H9 (cell line): ENCODE results near the gene OR2H2. TPM values are rescaled to one million over a fixed set of nuclear protein-coding genes. Genes with fewer than 3 reads are reported as not detected.

Source experiments
- DNase-seq: peaks from one replicate; pipeline ENCODE4 v3.0.0-alpha.2; 2017
- H2AFZ ChIP-seq: one replicate; pipeline ENCODE4 v1.6.1; 2013; ENCODE audit warnings: mild to moderate bottlenecking, low read length, control low read depth, moderate library complexity
- H2AK5ac ChIP-seq: 2 replicates; pipeline ENCODE4 v1.6.1; 2013; ENCODE audit warnings: low read length, control low read depth, mixed read lengths; ENCODE audit not compliant: insufficient read length
- H2BK120ac ChIP-seq: one replicate; pipeline ENCODE4 v1.6.1; 2013; ENCODE audit warnings: low read depth, mild to moderate bottlenecking, low read length, control low read depth, inconsistent platforms; ENCODE audit not compliant: poor library complexity, severe bottlenecking
- H2BK12ac ChIP-seq: 2 replicates; pipeline ENCODE4 v1.6.1; 2013; ENCODE audit warnings: low read length, control low read depth, mixed read lengths, low read depth; ENCODE audit not compliant: insufficient read length
- H2BK15ac ChIP-seq: 2 replicates; pipeline ENCODE4 v1.6.1; 2013; ENCODE audit warnings: low read depth, low read length, control low read depth
- H2BK20ac ChIP-seq: one replicate; pipeline ENCODE4 v1.6.1; 2013; ENCODE audit warnings: low read depth, mild to moderate bottlenecking, low read length, control low read depth, inconsistent platforms; ENCODE audit not compliant: poor library complexity, severe bottlenecking
- H2BK5ac ChIP-seq: 2 replicates; pipeline ENCODE4 v1.6.1; 2013; ENCODE audit warnings: low read length, control low read depth, mixed read lengths; ENCODE audit not compliant: insufficient read length
- H3K14ac ChIP-seq: 2 replicates; pipeline ENCODE4 v1.6.1; 2013; ENCODE audit warnings: low read length, control low read depth; ENCODE audit not compliant: insufficient read depth
- H3K18ac ChIP-seq: 2 replicates; pipeline ENCODE4 v1.6.1; 2013; ENCODE audit warnings: low read depth, mild to moderate bottlenecking, mixed read lengths, low read length, control low read depth; ENCODE audit not compliant: insufficient read length
- H3K23ac ChIP-seq: 2 replicates; pipeline ENCODE4 v1.6.1; 2013; ENCODE audit warnings: low read length, control low read depth, mixed read lengths, low read depth; ENCODE audit not compliant: insufficient read length
- H3K23me2 ChIP-seq: 2 replicates; pipeline ENCODE4 v1.6.1; 2013; ENCODE audit warnings: low read depth, mild to moderate bottlenecking, mixed read lengths, low read length, control low read depth; ENCODE audit not compliant: insufficient read length, poor library complexity, severe bottlenecking
- H3K27ac ChIP-seq: 2 replicates; pipeline ENCODE4 v1.5.1; 2013; ENCODE audit warnings: low read length, control low read depth, mixed read lengths, low read depth; ENCODE audit not compliant: insufficient read length
- H3K27me3 ChIP-seq: 2 replicates; pipeline ENCODE4 v1.6.1; 2013; ENCODE audit warnings: low read length, control low read depth, inconsistent platforms; ENCODE audit not compliant: insufficient read depth
- H3K4ac ChIP-seq: 2 replicates; pipeline ENCODE4 v1.6.1; 2013; ENCODE audit warnings: low read depth, mild to moderate bottlenecking, control low read depth, inconsistent platforms, low read length, moderate library complexity
- H3K4me1 ChIP-seq: 2 replicates; pipeline ENCODE4 v1.6.1; 2013; ENCODE audit warnings: low read length, control low read depth, inconsistent platforms; ENCODE audit not compliant: insufficient read depth
- H3K4me2 ChIP-seq: 2 replicates; pipeline ENCODE4 v1.6.1; 2013; ENCODE audit warnings: low read length, control low read depth, mixed read lengths; ENCODE audit not compliant: insufficient read length, insufficient read depth
- H3K56ac ChIP-seq: 2 replicates; pipeline ENCODE4 v1.6.1; 2013; ENCODE audit warnings: low read depth, mild to moderate bottlenecking, mixed read lengths, low read length, control low read depth; ENCODE audit not compliant: insufficient read length
- H3K79me1 ChIP-seq: 2 replicates; pipeline ENCODE4 v1.6.1; 2013; ENCODE audit warnings: low read depth, mild to moderate bottlenecking, moderate library complexity, low read length, control low read depth, inconsistent platforms; ENCODE audit not compliant: insufficient read depth, poor library complexity, severe bottlenecking
- H3K79me2 ChIP-seq: 2 replicates; pipeline ENCODE4 v1.6.1; 2013; ENCODE audit warnings: low read length, control low read depth, inconsistent platforms; ENCODE audit not compliant: insufficient read depth
- H3K9ac ChIP-seq: 2 replicates; pipeline ENCODE4 v1.6.1; 2013; ENCODE audit warnings: low read length, control low read depth, mixed read lengths; ENCODE audit not compliant: insufficient read length; ENCODE audit errors: extremely low read depth
- H3K9me3 ChIP-seq: one replicate; pipeline ENCODE4 v1.6.1; 2013; ENCODE audit warnings: low read depth, low read length, inconsistent platforms; ENCODE audit not compliant: control insufficient read depth
- H3T11ph ChIP-seq: one replicate; pipeline ENCODE4 v1.6.1; 2013; ENCODE audit warnings: mild to moderate bottlenecking, low read length, control low read depth, inconsistent platforms
- H4K20me1 ChIP-seq: one replicate; pipeline ENCODE4 v1.6.1; 2013; ENCODE audit not compliant: control insufficient read depth, insufficient read length, insufficient read depth
- H4K5ac ChIP-seq: 2 replicates; pipeline ENCODE4 v1.6.1; 2013; ENCODE audit warnings: low read depth, mild to moderate bottlenecking, mixed read lengths, low read length, control low read depth; ENCODE audit not compliant: insufficient read length
- H4K8ac ChIP-seq: replicated peaks from 2 replicates; pipeline ENCODE4 v1.6.1; 2013; ENCODE audit warnings: low read length, control low read depth, mixed read lengths, low read depth; ENCODE audit not compliant: insufficient read length
- H4K91ac ChIP-seq: 2 replicates; pipeline ENCODE4 v1.6.1; 2013; ENCODE audit warnings: low read depth, mild to moderate bottlenecking, moderate library complexity, mixed read lengths, low read length, control low read depth; ENCODE audit not compliant: insufficient read length
- H3K27ac Mint-ChIP-seq, 3 experiments: 2 replicates in 2 of 3; 3 replicates in 1 of 3; pipeline ENCODE4 v1.8.0; 2020 to 2021; ENCODE audit warnings: mixed read lengths in 3 of 3, mild to moderate bottlenecking in 1 of 3, moderate library complexity in 1 of 3
- H3K27me3 Mint-ChIP-seq: 2 replicates; pipeline ENCODE4 v1.8.0; 2021; ENCODE audit warnings: low read depth, mild to moderate bottlenecking, moderate library complexity, mixed read lengths
- H3K36me3 Mint-ChIP-seq, 3 experiments: 2 replicates in 2 of 3; 3 replicates in 1 of 3; pipeline ENCODE4 v1.8.0; 2020 to 2021; ENCODE audit warnings: low read depth in 3 of 3, mixed read lengths in 3 of 3; ENCODE audit not compliant: insufficient read depth in 1 of 3
- H3K4me1 Mint-ChIP-seq, 2 experiments: 2 replicates each; pipeline ENCODE4 v1.8.0; 2020; ENCODE audit warnings: mixed read lengths in 2 of 2
- H3K4me3 Mint-ChIP-seq, 2 experiments: 2 replicates in 1 of 2; 3 replicates in 1 of 2; pipeline ENCODE4 v1.8.0; 2020 to 2021; ENCODE audit warnings: mild to moderate bottlenecking in 2 of 2, mixed read lengths in 2 of 2, moderate library complexity in 1 of 2
- H3K9me3 Mint-ChIP-seq, 2 experiments: 2 replicates in 1 of 2; 3 replicates in 1 of 2; pipeline ENCODE4 v1.8.0; 2020; ENCODE audit warnings: mild to moderate bottlenecking in 2 of 2, mixed read lengths in 2 of 2, moderate library complexity in 1 of 2
- WGBS: extraction: QIAGEN DNeasy Blood & Tissue Kit; methylation state at CpG from one replicate; pipeline ENCODE4 v1.1.7; 2013; ENCODE audit warnings: missing lambda C conversion rate, low lambda C conversion rate, mixed read lengths; ENCODE audit not compliant: insufficient read length; ENCODE audit errors: extremely low coverage; 5-methylcytosine and 5-hydroxymethylcytosine counted together
- total RNA-seq: library from RNA; stranded (reverse); gene quantifications from 2 replicates; pipeline ENCODE4 v1.2.1, GENCODE V29; 2021
- TF ChIP-seq, protein P1 (sequence below): fragments of 200-600 bp; sonication (generic); conservative IDR thresholded peaks from 3 replicates; pipeline ENCODE4 v1.8.0; 2021; ENCODE audit warnings: antibody characterized with exemption, mild to moderate bottlenecking

OR2H2 gene
- total RNA-seq, 1 experiment from 2014 or later = not detected

DNA sequence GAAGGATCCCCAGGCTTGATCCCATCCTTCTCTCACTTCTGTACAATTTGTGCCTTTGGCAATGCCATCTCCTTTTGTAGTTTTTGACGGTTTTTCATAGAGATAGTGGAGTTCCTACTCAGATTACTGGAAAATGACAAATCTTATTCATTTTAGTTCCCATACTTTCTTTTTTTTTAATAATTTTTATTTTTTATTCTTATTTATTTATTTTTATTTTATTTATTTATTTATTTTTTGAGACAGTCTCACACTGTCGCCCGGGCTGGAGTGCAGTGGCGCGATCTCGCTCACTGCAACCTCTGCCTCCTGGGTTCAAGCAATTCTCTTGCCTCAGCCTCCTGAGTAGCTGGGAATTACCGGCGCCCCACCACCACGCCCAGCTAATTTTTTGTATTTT, 52.3 kb downstream of the OR2H2 start:
- Histone ChIP-seq H3K27ac (no peak overlapping the region), H3K4me1 (peaks cover 2% of the 10 kb centered on the region; the same call in 1 of the 2 replicates), H3K56ac (no peak overlapping the region), H3K27me3 (no peaks in the 10 kb centered on the region), H4K8ac (no peak overlapping the region), H2AK5ac (no peak overlapping the region), H3K9me3 (no peaks in the 10 kb centered on the region), H2BK12ac (no peak overlapping the region), H2BK15ac (no peak overlapping the region), H2BK5ac (no peak overlapping the region), H3K18ac (no peak overlapping the region), H2AFZ (no peak overlapping the region), H3K79me1 (no peaks in the 10 kb centered on the region), H2BK120ac (no peak overlapping the region), H3K79me2 (no peaks in the 10 kb centered on the region), H3T11ph (no peak overlapping the region), H3K23ac (no peak overlapping the region), H3K4ac (no peak overlapping the region), H4K5ac (no peak overlapping the region), H3K9ac (no peak overlapping the region), H3K23me2 (peaks cover 9% of the 10 kb centered on the region), H2BK20ac (no peak overlapping the region), H4K20me1 (no peaks in the 10 kb centered on the region), H3K4me2 (no peak overlapping the region), H3K14ac (no peak overlapping the region), H4K91ac (no peak overlapping the region)
- TF ChIP-seq, protein P1, sequence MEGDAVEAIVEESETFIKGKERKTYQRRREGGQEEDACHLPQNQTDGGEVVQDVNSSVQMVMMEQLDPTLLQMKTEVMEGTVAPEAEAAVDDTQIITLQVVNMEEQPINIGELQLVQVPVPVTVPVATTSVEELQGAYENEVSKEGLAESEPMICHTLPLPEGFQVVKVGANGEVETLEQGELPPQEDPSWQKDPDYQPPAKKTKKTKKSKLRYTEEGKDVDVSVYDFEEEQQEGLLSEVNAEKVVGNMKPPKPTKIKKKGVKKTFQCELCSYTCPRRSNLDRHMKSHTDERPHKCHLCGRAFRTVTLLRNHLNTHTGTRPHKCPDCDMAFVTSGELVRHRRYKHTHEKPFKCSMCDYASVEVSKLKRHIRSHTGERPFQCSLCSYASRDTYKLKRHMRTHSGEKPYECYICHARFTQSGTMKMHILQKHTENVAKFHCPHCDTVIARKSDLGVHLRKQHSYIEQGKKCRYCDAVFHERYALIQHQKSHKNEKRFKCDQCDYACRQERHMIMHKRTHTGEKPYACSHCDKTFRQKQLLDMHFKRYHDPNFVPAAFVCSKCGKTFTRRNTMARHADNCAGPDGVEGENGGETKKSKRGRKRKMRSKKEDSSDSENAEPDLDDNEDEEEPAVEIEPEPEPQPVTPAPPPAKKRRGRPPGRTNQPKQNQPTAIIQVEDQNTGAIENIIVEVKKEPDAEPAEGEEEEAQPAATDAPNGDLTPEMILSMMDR = no peak
- Mint-ChIP-seq H3K27ac (no peak overlapping the region; a peak in 1 of 7 replicates), H3K9me3 (no peaks in the 10 kb centered on the region), H3K36me3 (no peaks in the 10 kb centered on the region; a peak in 1 of 7 replicates), H3K4me3 (no peak overlapping the region), H3K4me1 (peaks cover 50 to 52% of the 10 kb centered on the region in 2 experiments), H3K27me3 (no peaks in the 10 kb centered on the region; the same call in 1 of the 2 replicates)
- no peak for DNase-seq
- WGBS = no CpG with 5 or more reads among the region's 9 CpGs

Other genes starting within 250 kb of the OR2H2 start
- not detected in 2 replicates for gene OR5V1, start 216.3 kb upstream of the OR2H2 start, total RNA-seq
- not detected in 2 replicates for gene OR12D3, start 209.8 kb upstream of the OR2H2 start, total RNA-seq
- not detected in 2 replicates for gene OR12D2, start 189.5 kb upstream of the OR2H2 start, total RNA-seq
- gene OR12D1, start 170.2 kb upstream of the OR2H2 start, total RNA-seq = not detected in 2 replicates
- not detected in 2 replicates for gene OR10C1, start 145.8 kb upstream of the OR2H2 start, total RNA-seq
- gene OR11A1, start 128.1 kb upstream of the OR2H2 start, total RNA-seq = not detected in 2 replicates
- not detected in 2 replicates for gene OR2H1, start 128.0 kb upstream of the OR2H2 start, total RNA-seq
- gene MAS1L, start 97.2 kb upstream of the OR2H2 start, total RNA-seq = not detected in 2 replicates
- not detected in 2 replicates for gene UBD, start 25.4 kb upstream of the OR2H2 start, total RNA-seq
- gene GABBR1, start 48.1 kb downstream of the OR2H2 start, total RNA-seq = 132 and 146 TPM in 2 replicates
- gene MOG, start 72.0 kb downstream of the OR2H2 start, total RNA-seq = 0.55 and 0.83 TPM in 2 replicates
- 1.4 and 1.7 TPM in 2 replicates for gene ZFP57, start 96.0 kb downstream of the OR2H2 start, total RNA-seq
- 7.0 and 7.4 TPM in 2 replicates for gene HLA-F, start 138.3 kb downstream of the OR2H2 start, total RNA-seq
- gene HLA-G, start 242.7 kb downstream of the OR2H2 start, total RNA-seq = 2.7 and 2.9 TPM in 2 replicates